A673 (cell line): ENCODE measurements around the gene SMAGP. TPM values are rescaled to one million over a fixed set of nuclear protein-coding genes. Genes with fewer than 3 reads are reported as not detected.
A peak's percentile ranks its signal among the peaks of the same experiment; 100 is the strongest.
"Not testable (repeated sequence)": the region's sequence is repeated elsewhere in the genome, so short reads cannot be mapped to it uniquely, and the experiment has no call there.

Experiments
- Bru-seq: library from RNA; stranded (reverse); fragments of 400-500 nt; gene quantifications from one replicate; lab custom pipeline; 2021; lab: Mats Ljungman, UMichigan
- BruChase-seq, 2 experiments: library from RNA; stranded (reverse); fragments of 400-500 nt; gene quantifications; one replicate each; lab custom pipeline; 2021; lab: Mats Ljungman, UMichigan
- BruUV-seq: library from RNA; stranded (reverse); fragments of 400-500 nt; replicated peaks from 2 replicates; lab custom pipeline; 2021; lab: Mats Ljungman, UMichigan
- CTCF ChIA-PET: fragments of 300-600 bp; sonication (Branson Sonifier 250); formaldehyde crosslinking; loops from one replicate; lab custom pipeline; 2022; ENCODE audit warnings: antibody characterized with exemption; lab: Charles Lee
- POLR2A ChIA-PET: fragments of 300-600 bp; sonication (Branson Sonifier 250); formaldehyde crosslinking; loops from one replicate; lab custom pipeline; 2022; ENCODE audit warnings: antibody characterized with exemption; ENCODE audit not compliant: low non-redundant PET; lab: Charles Lee
- DNase-seq: peaks from one replicate; pipeline ENCODE4 v3.0.0-alpha.2; 2015; ENCODE audit warnings: low spot score
- H3K27ac ChIP-seq: fragments of 200-600 bp; sonication (generic); 2 replicates; pipeline ENCODE4 v1.5.1; 2016; ENCODE audit warnings: mixed run types, low read depth, mild to moderate bottlenecking, mixed read lengths, antibody characterized with exemption, low read length; ENCODE audit not compliant: poor library complexity, severe bottlenecking
- H3K27me3 ChIP-seq: fragments of 200-600 bp; sonication (generic); replicated peaks from 2 replicates; pipeline ENCODE4 v1.6.1; 2017; ENCODE audit warnings: mixed run types, low read depth, mild to moderate bottlenecking, mixed read lengths, antibody characterized with exemption, low read length; ENCODE audit not compliant: insufficient read depth, poor library complexity
- H3K36me3 ChIP-seq: fragments of 200-600 bp; sonication (generic); 2 replicates; pipeline ENCODE4 v1.6.1; 2016; ENCODE audit warnings: mixed run types, mild to moderate bottlenecking, mixed read lengths, antibody characterized with exemption, low read length; ENCODE audit not compliant: insufficient read depth, poor library complexity, severe bottlenecking
- H3K4me1 ChIP-seq: fragments of 200-600 bp; sonication (generic); 2 replicates; pipeline ENCODE4 v1.6.1; 2017; ENCODE audit warnings: mixed run types, mild to moderate bottlenecking, mixed read lengths, antibody characterized with exemption, low read length; ENCODE audit not compliant: insufficient read depth, poor library complexity, severe bottlenecking
- H3K4me3 ChIP-seq: fragments of 200-600 bp; sonication (generic); 2 replicates; pipeline ENCODE4 v1.5.1; 2016; ENCODE audit warnings: low read depth, mixed run types, mild to moderate bottlenecking, mixed read lengths, low read length; ENCODE audit not compliant: poor library complexity, severe bottlenecking
- H3K9me3 ChIP-seq: fragments of 200-600 bp; sonication (generic); 2 replicates; pipeline ENCODE4 v1.6.1; 2016; ENCODE audit warnings: mixed run types, low read depth, mild to moderate bottlenecking, mixed read lengths, antibody characterized with exemption, low read length; ENCODE audit not compliant: poor library complexity, severe bottlenecking
- CTCF ChIP-seq: fragments of 300-800, 200-600 bp; sonication (generic); conservative IDR thresholded peaks from 2 replicates; pipeline ENCODE4 v1.5.1; 2017; ENCODE audit warnings: low read depth, mild to moderate bottlenecking, antibody characterized with exemption, low read length, moderate library complexity, mixed read lengths
- EZH2 ChIP-seq: fragments of 200-600 bp; sonication (generic); IDR thresholded peaks from 2 replicates; pipeline ENCODE4 v1.6.1; 2017; ENCODE audit warnings: borderline replicate concordance, low read depth, mild to moderate bottlenecking, mixed read lengths, antibody characterized with exemption, low read length; ENCODE audit not compliant: poor library complexity, severe bottlenecking
- intact Hi-C: fragments of 100-400 bp; cut with micrococcal nuclease; formaldehyde crosslinking; loops from one replicate; pipeline ENCODE4 v1.10.0; 2022; ENCODE audit not compliant: unreplicated experiment
- long read RNA-seq: library from polyadenylated mRNA; stranded (forward); transcript quantifications from one replicate; pipeline ENCODE4 v2.0.0, GENCODE V29; 2022
- total RNA-seq: library from RNA; stranded (reverse); gene quantifications from 2 replicates; pipeline ENCODE4 v1.2.3, GENCODE V29; 2021

The SMAGP gene, protein sequence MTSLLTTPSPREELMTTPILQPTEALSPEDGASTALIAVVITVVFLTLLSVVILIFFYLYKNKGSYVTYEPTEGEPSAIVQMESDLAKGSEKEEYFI
- total RNA-seq (25.2 and 26.5 TPM in 2 replicates), Bru-seq, nascent RNA (percentile 60 among the genes with signal in this experiment), BruChase-seq, experiment 1, labeled RNA remaining after a 2-hour chase (percentile 60 among the genes with signal in this experiment), BruChase-seq, experiment 2, labeled RNA remaining after a 6-hour chase (percentile 69 among the genes with signal in this experiment)
- long read RNA-seq, transcript SMAGP-207 (4 exons, 610 nt): minor isoform, 12 of 47 reads
- long read RNA-seq, transcript SMAGP-203 (4 exons, 2,350 nt): minor isoform, 12 of 47 reads
- long read RNA-seq, transcript SMAGP-205 (3 exons, 1,518 nt): major isoform, 16 of 47 reads
- long read RNA-seq, partial matches to known transcripts: 1 of 47 reads
- long read RNA-seq, other reads (novel, unspliced or antisense): 5 of 47 reads

- Histone ChIP-seq H3K27ac (peak within 1 kb of the TSS; percentile 82), H3K9me3 (no peaks in the 10 kb centered on the region), H3K4me3 (peak within 1 kb of the TSS; percentile 94), H3K36me3 (no peaks in the 10 kb centered on the region), H3K27me3 (no peaks in the 10 kb centered on the region), H3K4me1 (peaks cover 19% of the 10 kb centered on the region)
- POLR2A ChIA-PET: no interaction called here
- peak; percentile 70 for DNase-seq
- TSS peak; percentile 78 for BruUV-seq
- intact Hi-C loops: no loop called here
- 0 out of 2 replicates have a peak, but pooled peaks have one; percentile 13 for TF ChIP-seq CTCF
- TF ChIP-seq EZH2: no peak
- CTCF ChIA-PET: interaction anchor here (0.6 kb wide), 1 partner anchor 445 kb away, joined by 3 read pairs; no protein-coding TSS in a partner anchor
Observed at GRCh38 chr12:51270067-51270950, at the start of gene SMAGP. Gene SMAGP (minus strand): TSS chr12:51270415. CDS start chr12:51269278, 1,137 bp downstream.

DNA sequence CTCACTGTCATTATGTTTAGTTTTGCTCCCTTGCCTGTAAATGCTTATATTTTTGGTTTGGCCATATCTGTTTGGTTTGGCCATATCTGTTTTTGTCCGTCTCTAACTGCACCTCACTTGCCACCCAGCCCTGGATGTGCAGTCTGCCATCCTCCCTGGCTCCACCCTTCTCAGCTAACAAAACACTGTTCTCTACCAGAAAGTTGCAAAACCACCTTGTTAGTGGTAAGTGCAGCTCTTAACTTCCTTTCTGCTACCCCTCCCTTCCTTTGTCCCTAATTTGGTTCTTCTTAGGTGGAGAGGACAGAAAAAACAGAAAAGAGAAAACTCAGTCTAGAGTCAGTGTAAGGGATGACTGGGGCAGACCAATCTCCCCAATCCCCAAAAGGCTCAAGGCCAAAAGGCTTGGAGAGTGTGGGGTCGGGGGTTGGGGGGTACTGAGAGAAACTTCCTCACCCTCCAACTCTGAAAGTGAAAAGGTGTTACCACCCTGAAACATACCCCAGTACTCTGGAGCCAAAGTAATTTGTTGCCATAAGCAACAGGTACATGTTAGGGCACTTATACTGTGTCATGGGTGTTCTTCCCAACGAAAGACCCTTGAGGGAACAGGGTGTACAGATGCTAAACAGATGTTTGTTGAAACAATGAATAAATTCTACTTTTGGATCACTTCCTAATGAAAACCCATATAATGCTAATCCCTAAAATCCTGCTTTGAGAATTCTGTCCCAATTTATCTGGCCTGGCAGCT lies 48.8 kb upstream of the SMAGP start:
- TF ChIP-seq CTCF (no peak), EZH2 (no peak)
- Histone ChIP-seq H3K36me3 (no peaks in the 10 kb centered on the region), H3K27ac (no peak overlapping the region), H3K27me3 (no peaks in the 10 kb centered on the region), H3K4me1 (no peaks in the 10 kb centered on the region), H3K4me3 (no peak overlapping the region), H3K9me3 (no peaks in the 10 kb centered on the region)
- intact Hi-C loops: no loop called here
- POLR2A ChIA-PET: no interaction called here
- DNase-seq: no peak
- no TSS peak for BruUV-seq
- CTCF ChIA-PET: no interaction called here

- H3K4me1 ChIP-seq, POLR2A ChIA-PET, H3K4me3 ChIP-seq, H3K36me3 ChIP-seq, H3K27ac ChIP-seq, DNase-seq, intact Hi-C loops, H3K27me3 ChIP-seq, BruUV-seq, H3K9me3 ChIP-seq, CTCF ChIA-PET: not testable (repeated sequence)
Observed at GRCh38 chr12:51318057-51318806, 48.0 kb upstream of the SMAGP start.
